OCI-LY7 (cell line): ENCODE measurements around the gene VPS45. TPM values are rescaled to one million over a fixed set of nuclear protein-coding genes. Genes with fewer than 3 reads are reported as not detected.

Source experiments
- BruUV-seq: library from RNA; stranded (reverse); fragments of 400-500 nt; replicated peaks from 2 replicates; lab custom pipeline; 2021; lab: Mats Ljungman, UMichigan
- CTCF ChIA-PET: fragments of 300-600 bp; sonication (Branson Sonifier 250); formaldehyde crosslinking; loops from one replicate; lab custom pipeline; 2022; ENCODE audit warnings: antibody characterized with exemption; ENCODE audit not compliant: unreplicated experiment; lab: Charles Lee
- POLR2A ChIA-PET: fragments of 300-600 bp; sonication (Branson Sonifier 250); formaldehyde crosslinking; loops from one replicate; lab custom pipeline; 2022; ENCODE audit warnings: antibody characterized with exemption; lab: Charles Lee
- DNase-seq: peaks from one replicate; pipeline ENCODE4 v3.0.0-alpha.2; 2015; ENCODE audit warnings: low spot score
- H2AFZ ChIP-seq: fragments of 200-600 bp; sonication (generic), shearing (Covaris generic); 2 replicates; pipeline ENCODE4 v1.6.1; 2014; ENCODE audit warnings: mild to moderate bottlenecking, antibody characterized with exemption, low read length, moderate library complexity
- H3K27ac ChIP-seq: fragments of 200-600 bp; sonication (generic); 2 replicates; pipeline ENCODE4 v1.5.1; 2014; ENCODE audit warnings: mixed run types, low read depth, mild to moderate bottlenecking, moderate library complexity, low read length, inconsistent platforms; ENCODE audit not compliant: poor library complexity, severe bottlenecking
- H3K36me3 ChIP-seq: fragments of 200-600 bp; sonication (generic); 2 replicates; pipeline ENCODE4 v1.6.1; 2014; ENCODE audit warnings: mild to moderate bottlenecking, antibody characterized with exemption, low read length, moderate library complexity, mixed read lengths; ENCODE audit not compliant: insufficient read depth
- H3K4me1 ChIP-seq: fragments of 200-600 bp; sonication (generic); 2 replicates; pipeline ENCODE4 v1.5.1; 2014; ENCODE audit warnings: mild to moderate bottlenecking, low read length; ENCODE audit not compliant: insufficient read depth, poor library complexity, severe bottlenecking
- H3K4me2 ChIP-seq: fragments of 200-600 bp; sonication (generic); 2 replicates; pipeline ENCODE4 v1.6.1; 2014; ENCODE audit warnings: mild to moderate bottlenecking, low read length
- H3K4me3 ChIP-seq: fragments of 200-600 bp; sonication (generic); 2 replicates; pipeline ENCODE4 v1.5.1; 2014; ENCODE audit warnings: mild to moderate bottlenecking, low read depth, low read length; ENCODE audit not compliant: poor library complexity, severe bottlenecking
- H3K79me2 ChIP-seq: fragments of 200-600 bp; sonication (generic); 2 replicates; pipeline ENCODE4 v1.6.1; 2016; ENCODE audit warnings: low read depth, mild to moderate bottlenecking, low read length, moderate library complexity, mixed read lengths; ENCODE audit not compliant: insufficient read depth
- H3K9me2 ChIP-seq: fragments of 200-600 bp; sonication (generic); 2 replicates; pipeline ENCODE4 v1.6.1; 2016; ENCODE audit warnings: mild to moderate bottlenecking, low read length, mixed read lengths; ENCODE audit not compliant: insufficient read depth
- H3K9me3 ChIP-seq: fragments of 200-600 bp; sonication (generic); 2 replicates; pipeline ENCODE4 v1.6.1; 2014; ENCODE audit warnings: mild to moderate bottlenecking, mixed run types, low read length, mixed read lengths
- H4K20me1 ChIP-seq: fragments of 200-600 bp; sonication (generic); 2 replicates; pipeline ENCODE4 v1.6.1; 2014; ENCODE audit warnings: mild to moderate bottlenecking, antibody characterized with exemption, low read length, moderate library complexity, mixed read lengths; ENCODE audit not compliant: insufficient read depth
- CTCF ChIP-seq: fragments of 200-600 bp; sonication (generic); conservative IDR thresholded peaks from 2 replicates; pipeline ENCODE4 v1.5.1; 2014; ENCODE audit warnings: mild to moderate bottlenecking, antibody characterized with exemption, low read length, moderate library complexity, mixed read lengths
- EZH2phosphoT487 ChIP-seq: fragments of 200-600 bp; sonication (generic); IDR thresholded peaks from 2 replicates; pipeline ENCODE4 v1.6.1; 2018; ENCODE audit warnings: low read depth, borderline replicate concordance, mild to moderate bottlenecking, mixed run types, antibody characterized with exemption, low read length, moderate library complexity, mixed read lengths
- intact Hi-C: fragments of 100-400 bp; cut with micrococcal nuclease; formaldehyde crosslinking; loops from one replicate; pipeline ENCODE4 v1.10.0; 2022; ENCODE audit not compliant: unreplicated experiment
- total RNA-seq, 2 experiments: library from RNA; depleted of rRNA in 1 of 2; stranded (reverse); fragments of >200 nt in 1 of 2; shearing (Covaris generic) in 1 of 2; gene quantifications; 2 replicates each; pipeline ENCODE4 v1.2.3, GENCODE V29; 2014 to 2022

Gene VPS45
- total RNA-seq, 2 experiments from 2014 or later, result 40.2 to 54.4 TPM

GRCh38 chr1:150065184-150065871, 2.2 kb upstream of the VPS45 start:
- POLR2A ChIA-PET, result interaction anchor here (0.7 to 1.5 kb wide), 4 partner anchors 8 to 177 kb away, joined by 3 to 4 read pairs (median 4); no protein-coding TSS in a partner anchor

DNA sequence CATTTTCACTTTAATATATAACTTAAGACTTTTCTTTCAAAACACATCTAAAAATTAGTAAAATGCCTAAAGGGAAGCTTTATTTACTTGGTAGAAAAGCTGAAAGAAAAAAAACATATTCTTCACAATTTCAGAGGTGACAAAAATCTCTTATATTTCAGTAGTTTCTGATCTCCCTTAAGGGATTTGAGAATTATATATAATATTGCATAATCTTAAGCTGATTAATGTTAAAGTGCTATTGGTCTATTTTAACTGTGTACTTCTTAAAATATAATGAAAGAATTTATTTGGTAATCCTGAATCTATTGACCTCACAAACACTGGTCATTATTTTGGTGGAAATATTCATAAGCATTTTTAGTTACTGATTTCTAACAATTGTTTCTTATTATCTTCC, 1.2 kb upstream of the VPS45 start:
- BruUV-seq, result no TSS peak
- H2AFZ ChIP-seq, result peak overlapping the region; percentile 93
- TF ChIP-seq EZH2phosphoT487 (no peak), CTCF (0 out of 2 replicates have a peak, but pooled peaks have one; percentile 6)
- ChIA-PET CTCF (no interaction called here), POLR2A (no interaction called here)
- peaks cover 25% of the 10 kb centered on the region for H3K4me1 ChIP-seq
- intact Hi-C loops, result loop anchor here (2.0 kb wide), 1 partner anchor 94 kb away; no protein-coding TSS in a partner anchor
- H3K9me3 ChIP-seq, result no peaks in the 10 kb centered on the region
- peak overlapping the region; percentile 83 for H3K4me2 ChIP-seq
- H3K79me2 ChIP-seq, result peaks cover 38% of the 10 kb centered on the region
- H4K20me1 ChIP-seq, result no peaks in the 10 kb centered on the region
- H3K4me3 ChIP-seq, result peak overlapping the region; percentile 81
- no peaks in the 10 kb centered on the region for H3K9me2 ChIP-seq
- DNase-seq, result no peak
- H3K36me3 ChIP-seq, result peaks cover 14% of the 10 kb centered on the region
- peak overlapping the region; percentile 90 for H3K27ac ChIP-seq

More at GRCh38 chr1:150065184-150065871, 2.2 kb upstream of the VPS45 start:
- H3K27ac ChIP-seq, result no peak overlapping the region
- intact Hi-C loops, result no loop called here
- no peaks in the 10 kb centered on the region for H4K20me1 ChIP-seq
- peak overlapping the region; percentile 83 for H3K4me2 ChIP-seq
- no peak for DNase-seq
- CTCF ChIA-PET, result interaction anchor here (0.5 kb wide), 1 partner anchor 122 kb away, joined by 3 read pairs; no protein-coding TSS in a partner anchor
- H3K4me3 ChIP-seq, result peak overlapping the region; percentile 81
- H3K36me3 ChIP-seq, result peaks cover 14% of the 10 kb centered on the region
- no peak overlapping the region for H2AFZ ChIP-seq
- TF ChIP-seq CTCF (no peak), EZH2phosphoT487 (no peak)
- H3K4me1 ChIP-seq, result peaks cover 25% of the 10 kb centered on the region
- no peaks in the 10 kb centered on the region for H3K9me3 ChIP-seq
- peaks cover 38% of the 10 kb centered on the region for H3K79me2 ChIP-seq
- BruUV-seq, result no TSS peak
- H3K9me2 ChIP-seq, result no peaks in the 10 kb centered on the region

DNA sequence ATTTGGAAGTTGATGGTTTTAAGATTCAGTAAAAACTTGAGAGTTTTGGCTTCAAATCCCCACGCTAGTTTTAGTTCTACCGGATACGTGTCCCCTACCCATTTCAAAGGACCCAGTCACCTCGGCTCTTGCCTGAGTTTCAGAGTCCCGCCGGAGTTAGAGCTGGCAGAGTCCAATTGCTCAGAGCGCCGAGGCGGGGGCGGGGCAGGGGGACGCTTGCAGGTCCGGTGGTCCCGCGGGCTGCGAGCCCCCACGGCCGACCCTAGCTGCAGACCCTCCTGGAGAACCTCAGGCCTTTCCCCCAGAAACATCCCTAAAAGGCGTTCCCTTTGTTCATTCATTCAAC, 765 bp upstream of the VPS45 start:
- CTCF ChIA-PET, result no interaction called here
- Histone ChIP-seq H3K4me1 (peaks cover 25% of the 10 kb centered on the region), H3K4me3 (peak overlapping the region; percentile 81), H3K79me2 (peaks cover 38% of the 10 kb centered on the region), H3K9me2 (no peaks in the 10 kb centered on the region), H4K20me1 (no peaks in the 10 kb centered on the region), H3K4me2 (peak overlapping the region; percentile 83), H3K27ac (peak overlapping the region; percentile 90), H3K36me3 (peaks cover 14% of the 10 kb centered on the region), H2AFZ (peak overlapping the region; percentile 93), H3K9me3 (no peaks in the 10 kb centered on the region)
- BruUV-seq, result TSS peak; percentile 81
- intact Hi-C loops, result loop anchor here (2.0 kb wide), 1 partner anchor 94 kb away; no protein-coding TSS in a partner anchor
- peak; percentile 83 for DNase-seq
- TF ChIP-seq EZH2phosphoT487, result no peak
- no peak for TF ChIP-seq CTCF
- POLR2A ChIA-PET, result interaction anchor here (0.6 kb wide), 2 partner anchors 83 to 176 kb away, joined by 3 to 5 read pairs; partner anchors contain the start of gene PLEKHO1
